ENCODE measurements around the gene CACNA1F.

- TF ChIP-seq CTCF (conservative IDR thresholded peaks at IDR 0.05) (no peak), EZH2 (IDR thresholded peaks at IDR 0.05; ENCODE audit: low read depth) (no peak)
Measured at GRCh38 chrX:49190821-49191573, 42.1 kb downstream of the CACNA1F start.
